GM12878 (cell line): ENCODE data around the gene FERMT3. TPM values are rescaled to one million over a fixed set of nuclear protein-coding genes. Genes with fewer than 3 reads are reported as not detected.

Experiments
- ATAC-seq: fragments of 200-7000 bp; cut with Tn5 transposase; 3 replicates; pipeline ENCODE4 v1.9.1; 2020; ENCODE audit warnings: mild to moderate bottlenecking, moderate library complexity
- BruUV-seq: library from RNA; stranded (reverse); fragments of 400-500 nt; replicated peaks from 2 replicates; lab custom pipeline; 2021; lab: Mats Ljungman, UMichigan
- CTCF ChIA-PET: fragments of 300-600 bp; sonication (Branson Sonifier 250); formaldehyde crosslinking; extraction: SDS; loops from one replicate; lab custom pipeline; 2021; ENCODE audit warnings: inconsistent platforms; lab: Yijun Ruan, JAX
- POLR2A ChIA-PET: fragments of 350-600 bp; formaldehyde crosslinking; extraction: SDS; loops from one replicate; lab custom pipeline; 2021; ENCODE audit warnings: inconsistent platforms; lab: Charles Lee
- RAD21 ChIA-PET: fragments of 300-600 bp; sonication (Branson Sonifier 250); formaldehyde crosslinking; loops from one replicate; lab custom pipeline; 2023; ENCODE audit warnings: antibody characterized with exemption; ENCODE audit not compliant: unreplicated experiment; lab: Charles Lee
- SMC1A ChIA-PET: fragments of 300-600 bp; sonication (Branson Sonifier 250); formaldehyde crosslinking; loops from one replicate; lab custom pipeline; 2023; ENCODE audit not compliant: unreplicated experiment, uncharacterized antibody; lab: Charles Lee
- DNase-seq: peaks from one replicate; pipeline ENCODE4 v3.0.0-alpha.2; 2011; ENCODE audit warnings: low read depth, low spot score
- FAIRE-seq: peaks from 3 replicates; lab custom pipeline; 2011; peaks lifted over from hg19 to GRCh38; lab: Jason Lieb, UNC
- H2AFZ ChIP-seq: 2 replicates; pipeline ENCODE4 v1.6.0; 2011; ENCODE audit warnings: low read depth, low read length, control low read depth; ENCODE audit not compliant: control insufficient read depth
- H3K27ac ChIP-seq: 2 replicates; pipeline ENCODE4 v1.5.1; 2011; ENCODE audit warnings: control low read depth; ENCODE audit not compliant: control insufficient read depth, insufficient read depth
- H3K27me3 ChIP-seq, 2 experiments: replicated peaks in 1 of 2; 2 replicates each; pipeline versions ENCODE4 v1.6.0 to v1.6.1; 2011; ENCODE audit warnings: low read length in 1 of 2; ENCODE audit not compliant: control insufficient read depth in 2 of 2, insufficient read depth in 2 of 2
- H3K36me3 ChIP-seq, 2 experiments: 2 replicates each; pipeline ENCODE4 v1.5.1; 2011; ENCODE audit warnings: low read length in 1 of 2; ENCODE audit not compliant: control insufficient read depth in 2 of 2, insufficient read depth in 2 of 2
- H3K4me1 ChIP-seq: 2 replicates; pipeline ENCODE4 v1.6.1; 2011; ENCODE audit warnings: mild to moderate bottlenecking, low read length, moderate library complexity, mixed read lengths; ENCODE audit not compliant: control insufficient read depth, insufficient read depth
- H3K4me2 ChIP-seq: 2 replicates; pipeline ENCODE4 v1.6.0; 2011; ENCODE audit warnings: control low read depth; ENCODE audit not compliant: control insufficient read depth, insufficient read depth
- H3K4me3 ChIP-seq: fragments of 200-600 bp; sonication (generic); 2 replicates; pipeline ENCODE4 v1.5.1; 2016
- H3K79me2 ChIP-seq: 2 replicates; pipeline ENCODE4 v1.6.0; 2011; ENCODE audit warnings: low read length; ENCODE audit not compliant: control insufficient read depth, insufficient read depth
- H3K9ac ChIP-seq: 2 replicates; pipeline ENCODE4 v1.8.0; 2011; ENCODE audit warnings: low read length, control low read depth, mixed read lengths; ENCODE audit not compliant: control insufficient read depth, insufficient read depth
- H3K9me3 ChIP-seq: replicated peaks from 3 replicates; pipeline ENCODE4 v1.5.1; 2011; ENCODE audit warnings: mild to moderate bottlenecking, low read length; ENCODE audit not compliant: control insufficient read depth, insufficient read depth
- H4K20me1 ChIP-seq: 2 replicates; pipeline ENCODE4 v1.6.0; 2011; ENCODE audit not compliant: control insufficient read depth, insufficient read depth
- ESRRA ChIP-seq: IDR thresholded peaks from 2 replicates; pipeline ENCODE4 v1.6.1; 2012; ENCODE audit warnings: mild to moderate bottlenecking, low read length, improper control_type of control experiment
- ETV6 ChIP-seq, 2 experiments: fragments of 450-650 bp in 1 of 2; IDR thresholded peaks in 1 of 2; conservative IDR thresholded peaks in 1 of 2; 2 replicates each; pipeline ENCODE4 v1.6.1; 2014; ENCODE audit warnings: antibody characterized with exemption in 1 of 2, borderline replicate concordance in 1 of 2, low read depth in 1 of 2, mild to moderate bottlenecking in 1 of 2, moderate library complexity in 1 of 2
- HDAC2 ChIP-seq: fragments of 200-600 bp; sonication (generic); IDR thresholded peaks from 2 replicates; pipeline ENCODE4 v1.6.1; 2017
- NFYA ChIP-seq: IDR thresholded peaks from 2 replicates; pipeline ENCODE4 v1.6.1; 2011; ENCODE audit warnings: low read depth, mild to moderate bottlenecking, low read length, improper control_type of control experiment, borderline replicate concordance
- POLR2A ChIP-seq: IDR thresholded peaks from 2 replicates; pipeline ENCODE4 v1.6.1; 2011; ENCODE audit warnings: low read depth, mild to moderate bottlenecking, low read length
- ZNF217 ChIP-seq: fragments of 450-650 bp; IDR thresholded peaks from 2 replicates; pipeline ENCODE4 v1.6.1; 2017; ENCODE audit warnings: antibody characterized with exemption, mild to moderate bottlenecking
- ZNF24 ChIP-seq: fragments of 450-650 bp; IDR thresholded peaks from 2 replicates; pipeline ENCODE4 v1.6.1; 2017; ENCODE audit warnings: antibody characterized with exemption, mild to moderate bottlenecking
- WGBS: methylation state at CpG from one replicate; pipeline ENCODE4 v1.1.6; 2016; ENCODE audit warnings: low lambda C conversion rate; ENCODE audit not compliant: insufficient replicate concordance, insufficient coverage; ENCODE audit errors: missing lambda C conversion rate; 5-methylcytosine and 5-hydroxymethylcytosine counted together
- in situ Hi-C: fragments of 300-500 bp; cut with MboI; formaldehyde crosslinking; loops from 9 replicates; pipeline ENCODE4 v1.14.3; 2018; ENCODE audit warnings: mixed read lengths
- intact Hi-C: fragments of 100-400 bp; cut with micrococcal nuclease; formaldehyde crosslinking; loops from one replicate; pipeline ENCODE4 v1.14.2; 2022; ENCODE audit not compliant: unreplicated experiment
- polyA plus RNA-seq, 11 experiments: library from polyadenylated mRNA; depleted of rRNA in 4 of 11; unstranded in 6 of 11; stranded (reverse) in 5 of 11; fragments of >200 nt; fragmentation: Nextera tagmentation in 4 of 11; fragmentation: Illumina TruSeq in 1 of 11; extraction: Ambion mirVana in 4 of 11; extraction: Trizol in 1 of 11; gene quantifications; 1 replicate in 1 of 11; 2 replicates in 10 of 11; pipeline versions ENCODE4 v1.2.1 to v1.2.3, GENCODE V29; 2011 to 2016; ENCODE audit warnings: inconsistent platforms in 2 of 11, missing spikeins in 2 of 11, low read depth in 1 of 11
- total RNA-seq, 4 experiments: library from RNA; depleted of rRNA in 3 of 4; stranded (reverse); fragments of >200 nt in 3 of 4; fragmentation: Illumina TruSeq in 1 of 4; extraction: Trizol in 1 of 4; gene quantifications; 2 replicates each; pipeline versions ENCODE4 v1.2.1 to v1.2.3, GENCODE V29; 2013 to 2021
- TF ChIP-seq, protein P1 (sequence below): fragments of 450-650 bp; IDR thresholded peaks from 2 replicates; pipeline ENCODE4 v1.6.1; 2014; ENCODE audit warnings: mild to moderate bottlenecking

Gene FERMT3
- total and polyA plus RNA-seq, 10 of the 15 experiments (the other 5 are each of a cell fraction or from before 2014, with no cell fraction given), result 2.0 to 211 (median 114) TPM

DNA sequence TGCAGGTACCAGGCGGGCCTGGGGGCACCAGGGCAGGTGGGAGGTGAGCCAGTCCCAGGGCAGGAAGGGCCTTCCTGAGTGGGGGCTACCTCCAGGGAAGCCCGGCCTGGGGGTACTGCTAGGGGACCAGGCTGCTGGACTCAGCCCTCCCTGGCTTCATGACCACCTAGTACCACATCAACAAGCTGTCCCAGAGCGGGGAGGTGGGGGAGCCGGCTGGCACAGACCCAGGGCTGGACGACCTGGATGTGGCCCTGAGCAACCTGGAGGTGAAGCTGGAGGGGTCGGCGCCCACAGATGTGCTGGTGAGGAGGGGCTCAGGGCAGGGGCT, 12.8 kb downstream of the FERMT3 start:
- POLR2A ChIA-PET, result interaction anchor here (1.0 to 2.6 kb wide), 2 partner anchors 9 to 13 kb away, joined by 3 to 11 read pairs; partner anchors contain the start of gene FERMT3
- 84% methylated on average over 7 of the region's 7 CpGs for WGBS
- H3K36me3 ChIP-seq, result peaks cover 25 to 30% of the 10 kb centered on the region in 2 experiments

DNA sequence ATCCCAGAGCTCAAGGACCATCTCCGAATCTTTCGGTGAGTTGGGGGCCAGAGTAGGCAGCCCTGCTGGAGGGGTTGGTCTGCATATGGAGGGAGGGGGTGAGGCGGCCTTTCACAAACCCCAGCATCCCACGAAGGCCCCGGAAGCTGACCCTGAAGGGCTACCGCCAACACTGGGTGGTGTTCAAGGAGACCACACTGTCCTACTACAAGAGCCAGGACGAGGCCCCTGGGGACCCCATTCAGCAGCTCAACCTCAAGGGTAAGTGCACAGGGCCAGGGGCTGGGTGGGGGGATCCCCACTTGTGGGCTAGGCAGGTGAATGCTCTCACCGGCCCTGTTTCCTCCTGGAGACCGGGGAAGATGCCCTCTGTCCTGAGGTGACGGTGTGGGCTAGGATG, 13.2 kb downstream of the FERMT3 start:
- no peak for TF ChIP-seq ZNF24
- TF ChIP-seq HDAC2, result no peak
- no peak for TF ChIP-seq NFYA
- TF ChIP-seq, protein P1, sequence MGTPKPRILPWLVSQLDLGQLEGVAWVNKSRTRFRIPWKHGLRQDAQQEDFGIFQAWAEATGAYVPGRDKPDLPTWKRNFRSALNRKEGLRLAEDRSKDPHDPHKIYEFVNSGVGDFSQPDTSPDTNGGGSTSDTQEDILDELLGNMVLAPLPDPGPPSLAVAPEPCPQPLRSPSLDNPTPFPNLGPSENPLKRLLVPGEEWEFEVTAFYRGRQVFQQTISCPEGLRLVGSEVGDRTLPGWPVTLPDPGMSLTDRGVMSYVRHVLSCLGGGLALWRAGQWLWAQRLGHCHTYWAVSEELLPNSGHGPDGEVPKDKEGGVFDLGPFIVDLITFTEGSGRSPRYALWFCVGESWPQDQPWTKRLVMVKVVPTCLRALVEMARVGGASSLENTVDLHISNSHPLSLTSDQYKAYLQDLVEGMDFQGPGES, result no peak
- TF ChIP-seq ESRRA, result no peak
- no peak for TF ChIP-seq ETV6 (conservative IDR thresholded peaks at IDR 0.05 in 1 of 2, IDR thresholded peaks at IDR 0.05 in 1 of 2; ENCODE audit: borderline replicate concordance in 1 of 2, low read depth in 1 of 2)
- no peak for TF ChIP-seq ZNF217
- TF ChIP-seq, all 136 proteins: peak for 0
- ChIA-PET CTCF (interaction anchor here (4.2 kb wide), 1 partner anchor 14 kb away, joined by 14 read pairs; the partner anchor contains the start of gene FERMT3), RAD21 (no interaction called here), SMC1A (no interaction called here), POLR2A (interaction anchor here (1.0 to 2.6 kb wide), 2 partner anchors 10 to 13 kb away, joined by 3 to 11 read pairs; partner anchors contain the start of gene FERMT3)
- no peak for FAIRE-seq
- no peak for ATAC-seq
- H3K27me3 ChIP-seq, result no peaks in the 10 kb centered on the region
- in situ Hi-C loops (no loop called here), intact Hi-C loops (no loop called here)
- peaks cover 2% of the 10 kb centered on the region; the same call in 1 of the 2 replicates for H3K79me2 ChIP-seq
- H3K4me2 ChIP-seq, result no peak overlapping the region
- DNase-seq, result no peak
- no peaks in the 10 kb centered on the region for H3K9me3 ChIP-seq
- no peak overlapping the region for H2AFZ ChIP-seq
- TSS peak; percentile 4 for BruUV-seq
- H3K4me1 ChIP-seq, result peaks cover under 1% of the 10 kb centered on the region; the same call in 1 of the 2 replicates
- H3K36me3 ChIP-seq, result peaks cover 27 to 30% of the 10 kb centered on the region in 2 experiments
- H4K20me1 ChIP-seq, result no peaks in the 10 kb centered on the region
- H3K4me3 ChIP-seq, result no peak overlapping the region
- 79% methylated on average over 10 of the region's 10 CpGs for WGBS
- no peak overlapping the region for H3K27ac ChIP-seq
- H3K9ac ChIP-seq, result no peak overlapping the region

More for the DNA sequence above, 12.8 kb downstream of the FERMT3 start:
- in situ Hi-C loops (no loop called here), intact Hi-C loops (no loop called here)
- RAD21 ChIA-PET, result no interaction called here
- Histone ChIP-seq H3K27me3 (no peaks in the 10 kb centered on the region), H4K20me1 (no peaks in the 10 kb centered on the region), H3K9me3 (no peaks in the 10 kb centered on the region), H3K4me1 (no peaks in the 10 kb centered on the region; the same call in 1 of the 2 replicates), H3K27ac (no peak overlapping the region), H3K4me3 (no peak overlapping the region), H3K9ac (no peak overlapping the region), H2AFZ (no peak overlapping the region), H3K4me2 (no peak overlapping the region), H3K79me2 (peaks cover 1% of the 10 kb centered on the region; the same call in 1 of the 2 replicates)
- FAIRE-seq (no peak), ATAC-seq (no peak), DNase-seq (no peak)
- CTCF ChIA-PET, result interaction anchor here (4.2 kb wide), 1 partner anchor 14 kb away, joined by 14 read pairs; the partner anchor contains the start of gene FERMT3
- TF ChIP-seq, protein P1, result no peak
- TF ChIP-seq POLR2A, result peak; percentile 48; the same call in 1 of the 2 replicates
- SMC1A ChIA-PET, result no interaction called here
- BruUV-seq, result no TSS peak
